SHP77 treated with DMSO at 0.1 percent for 48 hours (cell line): ENCODE measurements around the gene RBMX.

Source experiments
- DNase-seq: peaks from one replicate; lab custom pipeline; 2025; lab: John Stamatoyannopoulos, UW

Gene RBMX

DNA sequence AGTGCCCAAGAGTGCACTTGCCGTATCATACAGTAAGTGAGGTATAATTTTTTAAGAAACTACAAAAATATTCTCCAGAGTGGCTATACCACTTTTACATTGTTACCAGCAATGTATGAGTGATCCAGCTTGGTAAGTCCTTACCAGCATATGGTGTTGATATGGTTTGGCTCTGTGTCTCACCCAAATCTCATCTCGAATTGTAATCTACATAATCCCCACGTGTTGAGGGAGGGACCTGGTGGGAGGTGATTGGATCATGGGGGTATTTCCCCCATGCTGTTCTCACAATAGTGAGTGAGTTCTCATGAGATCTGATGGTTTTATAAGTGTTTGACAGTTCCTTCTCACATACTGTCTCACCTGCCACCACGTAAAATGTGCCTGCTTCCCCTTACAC is 44.8 kb downstream of the RBMX start:
- no peak for DNase-seq

DNA sequence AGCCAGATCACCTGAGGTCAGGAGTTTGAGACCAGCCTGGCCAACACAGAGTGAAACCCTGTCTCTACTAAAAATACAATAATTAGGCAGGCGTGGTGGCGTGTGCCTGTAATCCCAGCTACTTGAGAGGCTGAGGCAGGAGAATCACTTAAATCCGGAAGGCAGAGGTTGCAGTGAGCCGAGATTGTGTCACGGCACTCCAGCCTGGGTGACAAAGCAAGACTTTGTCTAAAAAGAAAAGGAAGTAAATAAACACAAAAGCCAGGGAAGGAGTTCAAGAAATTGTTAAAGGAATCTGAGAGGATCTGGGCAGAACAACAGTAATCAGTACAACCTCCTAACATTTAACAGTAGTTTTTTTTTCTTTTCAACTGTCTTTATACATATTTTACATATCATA is 51.1 kb downstream of the RBMX start:
- DNase-seq, result no peak

- DNase-seq, result no peak
These were observed 51.7 kb downstream of the RBMX start for GRCh38 chrX:136828830-136829229.

DNA sequence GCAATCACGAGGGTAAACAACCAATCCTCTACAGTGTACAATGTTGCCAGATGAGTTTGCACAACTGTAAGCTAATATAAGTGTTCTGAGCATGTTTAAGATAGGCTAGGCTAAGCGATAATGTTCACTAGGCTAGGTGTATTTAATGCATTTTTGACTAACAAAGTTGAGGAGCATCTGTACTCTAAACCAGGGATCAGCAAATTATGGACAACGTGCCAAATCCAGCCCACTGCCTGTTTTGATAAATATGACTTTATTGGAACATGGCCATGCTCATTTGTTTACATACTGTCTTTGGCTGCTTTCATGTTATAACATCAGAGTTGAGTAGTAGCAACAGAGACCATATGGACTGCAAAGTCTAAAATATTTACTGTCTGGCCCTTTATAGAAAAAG is 53.5 kb downstream of the RBMX start:
- no peak for DNase-seq

DNA sequence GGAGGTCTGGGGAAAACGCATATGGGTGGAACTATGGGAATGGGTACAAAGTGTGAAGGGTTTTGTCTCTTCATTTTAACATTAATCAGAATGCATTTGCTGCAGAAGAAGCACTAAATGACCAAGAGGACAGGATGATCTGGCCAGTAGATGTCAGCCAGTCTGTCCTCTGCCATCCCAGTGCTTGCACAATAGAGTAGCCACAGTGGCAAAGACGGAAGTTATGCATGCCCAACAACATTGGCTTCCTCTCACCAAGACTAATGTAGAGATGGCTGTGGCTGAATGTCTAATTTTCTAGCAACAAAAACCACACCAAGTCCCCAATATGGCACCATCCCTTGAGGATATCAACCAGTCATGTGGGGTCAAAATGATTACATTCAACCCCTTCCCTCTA is 54.8 kb downstream of the RBMX start:
- no peak for DNase-seq
